ENCODE results near the gene DMTF1.
A peak's percentile ranks its signal among the peaks of the same experiment; 100 is the strongest.

GRCh38 chr7:87209295-87209924, 57.2 kb downstream of the DMTF1 start:
- TF ChIP-seq CTCF (IDR thresholded peaks at IDR 0.05), result peak; percentile 3
- no peak for TF ChIP-seq EZH2 (IDR thresholded peaks at IDR 0.05; ENCODE audit: borderline replicate concordance, insufficient read depth, low read depth, low read length, poor library complexity, severe bottlenecking)
